Kidney (tissue), 14 donors: ENCODE data around the gene GALNT12. TPM values are rescaled to one million over a fixed set of nuclear protein-coding genes. Genes with fewer than 3 reads are reported as not detected.

Experiments
- DNase-seq, 5 donors: peaks; one replicate each; pipeline ENCODE4 v3.0.0-alpha.2; 2013 to 2020
- FAIRE-seq: peaks from 2 replicates; lab custom pipeline; 2012; peaks lifted over from hg19 to GRCh38; lab: Jason Lieb, UNC
- H3K27ac ChIP-seq, 2 donors: one replicate each; pipeline ENCODE4 v1.7.0; 2013; ENCODE audit warnings: low read depth in 2 of 2, low read length in 2 of 2, inconsistent platforms in 1 of 2
- H3K27me3 ChIP-seq: one replicate; pipeline ENCODE4 v1.7.1; 2013; ENCODE audit warnings: low read length, inconsistent platforms; ENCODE audit not compliant: control insufficient read depth, insufficient read depth
- H3K36me3 ChIP-seq, 3 donors: one replicate each; pipeline versions ENCODE4 v1.7.0 to v1.7.1; 2013; ENCODE audit warnings: low read length in 3 of 3, control low read depth in 1 of 3, inconsistent platforms in 1 of 3; ENCODE audit not compliant: insufficient read depth in 3 of 3, control insufficient read depth in 2 of 3
- H3K4me1 ChIP-seq, 3 donors: one replicate each; pipeline versions ENCODE4 v1.7.0 to v1.7.1; 2013; ENCODE audit warnings: low read length in 3 of 3, inconsistent platforms in 1 of 3, low read depth in 1 of 3; ENCODE audit not compliant: control insufficient read depth in 2 of 3, insufficient read depth in 2 of 3
- H3K4me3 ChIP-seq, 3 donors: one replicate each; pipeline versions ENCODE4 v1.7.0 to v1.8.1; 2013; ENCODE audit warnings: low read length in 3 of 3, control low read depth in 1 of 3, inconsistent platforms in 1 of 3
- H3K9ac ChIP-seq, 3 donors: one replicate each; pipeline versions ENCODE4 v1.7.0 to v1.7.1; 2013; ENCODE audit warnings: low read length in 3 of 3, control low read depth in 1 of 3, inconsistent platforms in 1 of 3
- H3K9me3 ChIP-seq, 3 donors: one replicate each; pipeline versions ENCODE4 v1.7.0 to v1.7.1; 2013; ENCODE audit warnings: low read length in 3 of 3, control low read depth in 1 of 3, inconsistent platforms in 1 of 3; ENCODE audit not compliant: control insufficient read depth in 2 of 3, insufficient read depth in 1 of 3
- CTCF ChIP-seq: IDR thresholded peaks from 3 replicates; pipeline ENCODE4 v1.5.1; 2012; ENCODE audit warnings: mild to moderate bottlenecking, moderate library complexity, borderline replicate concordance; ENCODE audit not compliant: insufficient read depth; ENCODE audit errors: extremely low read depth
- intact Hi-C: fragments of 100-400 bp; cut with DNase I; formaldehyde crosslinking; loops from one replicate; pipeline ENCODE4 v1.11.1; 2022
- polyA plus RNA-seq: library from polyadenylated mRNA; stranded (reverse); fragments of 350-450 nt; fragmentation: Illumina TruSeq; extraction: RNeasy Lipid Tissue Mini Kit (QIAGEN cat#74804); gene quantifications from one replicate; pipeline ENCODE4 v1.2.3, GENCODE V29; 2014; ENCODE audit warnings: low read depth, low replicate concordance; ENCODE audit not compliant: insufficient read depth
- total RNA-seq: library from RNA; stranded (reverse); fragmentation: NEBNext Ultra II Directional; extraction: Animal tissue kit (Norgen Biotek cat#: 25700); gene quantifications from one replicate; pipeline ENCODE4 v1.2.1, GENCODE V29; 2021
- donor health status: control.
- donor health status: control.
- donor health status: control.
- donor health status: control.
- donor health status: control.
- donor health status: DM: yes; HTN: yes; CAD: no.
- donor health status: Normal renal cell carcinoma (clear cell type).

The GALNT12 gene
- total and polyA plus RNA-seq, 2 donors from 2014 or later: 3.6 to 10.8 TPM

- no peak for FAIRE-seq
- H3K4me1 ChIP-seq: no peaks in the 10 kb centered on the region
- H3K36me3 ChIP-seq: no peaks in the 10 kb centered on the region
- H3K9ac ChIP-seq: no peak overlapping the region
- H3K9me3 ChIP-seq: no peaks in the 10 kb centered on the region
- no peak overlapping the region for H3K27ac ChIP-seq
- intact Hi-C loops: no loop called here
- TF ChIP-seq CTCF: no peak
- no peak for DNase-seq
- H3K4me3 ChIP-seq: no peak overlapping the region
- no peaks in the 10 kb centered on the region for H3K27me3 ChIP-seq
These were observed 11.3 kb downstream of the GALNT12 start for GRCh38 chr9:98818764-98819163.

- FAIRE-seq: no peak
- TF ChIP-seq CTCF: no peak
These were observed 11.8 kb downstream of the GALNT12 start for GRCh38 chr9:98819231-98819630.

GRCh38 chr9:98821831-98822230 is 14.4 kb downstream of the GALNT12 start:
- Histone ChIP-seq H3K27me3 (no peaks in the 10 kb centered on the region), H3K36me3 (no peaks in the 10 kb centered on the region), H3K9me3 (no peaks in the 10 kb centered on the region), H3K27ac (no peak overlapping the region), H3K4me1 (no peaks in the 10 kb centered on the region), H3K9ac (no peak overlapping the region), H3K4me3 (no peak overlapping the region)
- TF ChIP-seq CTCF: no peak
- intact Hi-C loops: no loop called here
- DNase-seq (no peak), FAIRE-seq (no peak)

More at GRCh38 chr9:98819231-98819630, 11.8 kb downstream of the GALNT12 start:
- Histone ChIP-seq H3K27ac (no peak overlapping the region), H3K4me1 (no peaks in the 10 kb centered on the region), H3K27me3 (no peaks in the 10 kb centered on the region), H3K4me3 (no peak overlapping the region), H3K9me3 (no peaks in the 10 kb centered on the region), H3K36me3 (no peaks in the 10 kb centered on the region), H3K9ac (no peak overlapping the region)
- intact Hi-C loops: no loop called here
- no peak for DNase-seq

- H3K4me3 ChIP-seq: no peak overlapping the region
- H3K9me3 ChIP-seq: no peaks in the 10 kb centered on the region
- no peaks in the 10 kb centered on the region for H3K27me3 ChIP-seq
- intact Hi-C loops: no loop called here
- no peak for DNase-seq
- no peak overlapping the region for H3K27ac ChIP-seq
- H3K9ac ChIP-seq: no peak overlapping the region
- no peaks in the 10 kb centered on the region for H3K36me3 ChIP-seq
- no peak for TF ChIP-seq CTCF
- H3K4me1 ChIP-seq: no peaks in the 10 kb centered on the region
- FAIRE-seq: no peak
These were observed 15.2 kb downstream of the GALNT12 start for GRCh38 chr9:98822661-98823060.
